EL (cell line): ENCODE results near the gene GNG12.
A peak's percentile ranks its signal among the peaks of the same experiment; 100 is the strongest.
"Not testable (repeated sequence)": the region's sequence is repeated elsewhere in the genome, so short reads cannot be mapped to it uniquely, and the experiment has no call there.

Experiments used
- DNase-seq: peaks from one replicate; pipeline ENCODE4 v3.0.0-alpha.2; 2016

The GNG12 gene

DNA sequence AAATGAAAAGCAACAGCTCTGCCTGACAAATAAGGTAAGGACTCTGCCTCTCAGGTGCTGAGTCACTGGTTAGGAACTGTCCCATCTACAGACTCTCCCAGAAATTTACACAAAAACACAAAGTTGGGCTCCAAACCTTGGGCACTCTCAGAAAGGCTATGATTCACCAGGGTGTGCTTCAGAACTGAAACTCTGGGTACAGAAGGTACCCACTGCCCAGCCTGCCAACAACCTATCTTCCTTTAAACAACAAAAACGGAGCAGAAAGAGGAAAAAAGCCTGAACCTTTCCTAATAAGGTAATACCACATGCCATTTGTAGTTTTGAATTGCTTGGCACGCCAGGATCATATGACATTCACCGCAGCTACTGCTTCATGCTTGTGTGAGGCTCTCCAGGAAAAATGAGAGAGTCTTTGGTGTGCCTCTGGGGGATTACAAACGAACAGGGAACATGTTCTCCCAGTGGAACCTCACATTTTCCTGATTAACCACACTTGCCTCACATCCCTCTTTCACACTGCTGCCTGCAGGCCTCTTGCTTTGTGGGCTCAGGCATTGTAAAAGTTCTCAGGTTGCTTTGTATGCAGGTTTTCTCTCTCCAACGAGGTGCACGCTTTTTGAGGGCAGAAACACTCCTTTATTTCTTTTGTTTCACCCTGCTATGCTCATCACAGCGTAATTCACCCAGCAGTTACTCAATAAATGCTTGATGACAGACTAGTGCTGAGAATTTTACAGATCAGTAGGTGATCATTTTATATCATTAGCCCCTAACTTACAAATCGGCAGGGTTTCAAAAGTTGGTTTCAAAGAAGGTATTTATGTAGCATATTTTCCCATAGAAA lies 83.2 kb downstream of the GNG12 start:
- DNase-seq = peak; percentile 83

DNA sequence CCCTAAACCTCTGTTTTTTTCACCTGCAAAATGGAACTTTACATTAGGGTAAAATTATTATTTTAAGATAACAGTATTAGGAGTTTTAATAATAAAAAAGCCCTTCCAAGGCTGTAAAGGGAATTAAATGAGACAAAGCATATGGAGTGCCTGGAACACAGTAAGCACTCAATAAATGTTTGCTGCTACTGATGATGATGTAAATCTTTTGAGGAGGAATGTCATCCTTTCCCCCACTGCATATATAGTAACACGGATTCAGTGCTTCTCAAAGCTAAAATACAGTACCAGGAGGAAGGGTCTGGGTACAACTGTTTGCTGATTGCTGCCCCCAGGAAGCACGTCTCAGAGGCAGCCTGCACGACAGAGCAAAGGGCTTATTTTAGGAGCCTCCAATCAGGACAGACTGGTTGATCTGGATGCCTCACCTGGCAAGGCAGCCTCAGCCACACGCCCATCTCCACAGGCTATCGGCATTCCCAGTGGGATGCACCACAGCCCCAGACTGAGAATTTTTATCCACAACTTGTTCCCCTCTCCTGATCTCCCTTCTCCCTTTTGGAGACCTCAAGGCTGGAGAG lies 83.9 kb downstream of the GNG12 start:
- DNase-seq = no peak

DNA sequence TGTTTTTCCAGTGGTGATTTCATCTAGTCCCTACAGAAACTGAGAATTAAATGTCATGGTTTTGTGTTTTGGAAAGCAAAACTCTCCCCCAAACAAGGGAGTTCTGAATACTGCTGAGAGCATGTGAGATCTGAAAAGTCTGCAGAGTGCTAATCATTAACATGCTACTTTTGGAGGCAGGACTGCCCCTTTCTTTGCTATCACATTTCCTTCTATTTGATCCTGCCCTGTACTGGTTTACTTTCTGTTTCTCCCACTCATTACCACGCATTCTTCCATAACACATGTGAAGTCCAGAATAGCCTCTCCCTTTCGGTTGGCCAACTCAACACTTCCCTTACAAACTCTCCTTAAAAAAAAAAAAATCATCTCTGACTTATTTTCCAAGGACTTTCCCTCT lies 84.6 kb downstream of the GNG12 start:
- DNase-seq = peak; percentile 76

DNA sequence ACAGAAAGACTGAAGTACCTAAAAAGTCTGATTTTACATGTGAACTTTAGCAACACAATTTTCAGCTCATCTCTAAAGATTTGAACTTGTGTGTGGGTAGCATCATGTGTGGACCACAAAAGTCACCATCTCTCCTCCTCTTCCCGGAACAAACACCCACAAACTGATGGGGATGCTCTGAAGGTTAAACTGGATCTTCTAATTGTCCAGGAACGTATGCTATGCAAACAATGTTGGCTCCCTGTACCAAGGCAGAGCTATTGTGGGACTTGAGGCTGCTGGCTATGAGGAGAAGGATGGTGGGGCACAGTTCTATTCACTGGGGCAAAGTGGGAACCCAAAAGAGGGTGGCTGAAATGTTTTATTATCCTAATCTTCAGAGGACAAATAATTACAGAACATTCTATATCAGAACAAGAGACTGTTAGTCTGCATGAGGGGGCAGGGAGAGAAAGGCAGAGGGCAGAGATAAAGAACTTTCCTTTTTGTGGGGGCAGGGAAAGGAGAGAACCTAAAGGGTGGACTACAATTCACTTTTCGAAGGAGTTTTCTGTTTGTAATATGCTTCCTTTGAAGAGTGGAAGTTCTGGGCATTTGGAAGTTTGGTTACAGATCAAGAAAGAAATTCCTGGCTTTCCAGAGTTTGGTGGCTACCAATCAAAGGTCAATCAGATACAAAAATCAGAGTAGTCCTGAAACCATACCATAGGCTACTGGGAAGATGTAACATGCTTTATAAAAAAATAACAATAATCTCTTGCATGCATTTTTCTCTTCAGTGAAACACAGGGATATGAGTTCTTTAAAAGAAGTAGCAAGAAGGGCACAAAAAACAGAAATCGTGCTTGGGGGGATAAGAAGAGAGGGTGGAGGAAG lies 85.4 kb downstream of the GNG12 start:
- peak; percentile 90 for DNase-seq

DNA sequence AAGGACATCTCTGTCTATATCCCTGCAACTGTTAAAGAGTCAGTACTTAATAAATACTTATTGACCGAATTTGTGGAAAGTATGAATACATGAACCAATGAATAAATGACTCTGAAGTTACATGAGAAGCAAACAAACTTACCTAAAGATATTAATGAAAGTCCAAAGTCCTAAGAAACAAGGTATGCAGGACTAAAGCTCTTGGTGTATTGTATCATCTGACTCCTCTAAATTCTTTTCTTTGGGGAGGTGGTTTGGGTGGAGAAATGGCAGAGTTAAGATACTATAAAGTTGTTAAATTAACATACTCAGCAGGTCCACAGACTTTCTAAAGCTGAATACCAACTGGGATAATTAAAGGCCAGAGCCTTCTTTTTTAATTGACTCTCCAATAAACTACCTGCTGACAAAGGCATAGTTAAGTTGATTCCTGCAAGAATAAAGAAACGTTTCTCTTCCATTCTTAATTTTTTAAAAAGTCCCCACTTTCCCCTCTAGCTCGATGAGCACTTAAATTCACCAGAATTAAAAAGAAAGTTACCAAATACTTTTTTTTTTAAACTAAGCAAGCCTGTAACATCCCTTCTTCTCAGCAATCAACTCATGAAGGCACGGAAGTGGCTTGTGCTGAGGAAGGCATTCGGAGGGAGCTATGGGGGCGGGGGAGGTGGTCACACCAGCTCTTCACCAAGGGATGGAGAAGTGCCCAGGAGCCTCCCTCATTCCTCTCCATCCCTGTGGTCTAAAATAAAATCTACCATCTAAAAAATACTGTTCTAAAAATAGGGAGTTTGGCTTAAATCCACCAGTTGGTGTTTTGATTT lies 87.2 kb downstream of the GNG12 start:
- no peak for DNase-seq

DNA sequence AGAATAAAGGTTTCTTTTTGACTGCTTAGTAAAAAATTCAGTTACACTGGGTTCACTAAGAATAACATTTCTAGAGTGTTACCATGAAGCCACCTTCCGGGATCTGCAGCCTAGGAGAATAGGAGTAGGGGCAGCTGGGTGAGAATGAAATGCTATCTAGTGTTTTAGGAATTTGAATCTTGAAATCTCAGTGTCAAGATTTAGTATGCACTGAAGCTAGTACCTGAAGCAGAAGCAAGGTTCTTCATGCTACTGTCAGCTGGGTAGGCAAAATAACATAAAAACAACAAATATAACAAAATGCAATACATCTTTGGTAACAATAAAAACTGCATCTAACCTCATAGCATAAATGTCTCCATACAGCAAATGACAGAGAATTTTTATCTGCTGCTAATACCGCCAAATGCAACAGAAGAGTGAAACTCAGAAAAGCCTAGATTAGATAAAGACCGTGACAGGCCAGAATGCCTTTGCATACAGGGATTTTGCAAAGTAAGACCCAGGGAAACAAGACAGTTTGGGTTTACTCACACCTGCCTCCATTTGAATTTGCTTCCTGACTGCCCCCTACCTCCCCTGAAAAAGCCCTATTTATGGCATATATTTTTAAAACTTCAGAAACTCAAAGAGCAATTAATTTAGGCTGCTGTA lies 90.1 kb downstream of the GNG12 start:
- DNase-seq = no peak

DNA sequence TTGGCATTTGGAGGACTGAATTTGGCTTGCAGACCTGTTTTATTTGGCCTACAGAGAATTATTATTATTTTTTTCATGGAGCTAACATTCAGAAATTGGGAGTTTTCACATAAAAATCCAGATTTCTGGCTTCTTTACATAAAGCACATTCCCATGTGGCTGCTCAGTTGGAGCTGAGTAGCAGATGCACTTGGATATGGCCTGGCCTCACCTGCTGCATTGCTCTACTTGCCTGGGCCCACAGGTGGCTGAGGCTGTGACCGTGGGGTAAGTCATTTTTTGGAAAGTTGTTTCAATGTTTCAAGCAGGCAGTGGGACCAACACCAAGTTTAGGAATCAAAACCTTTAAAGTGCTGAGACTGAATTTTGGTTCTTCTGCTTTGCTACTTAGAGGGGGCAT lies 91.5 kb downstream of the GNG12 start:
- no peak for DNase-seq

DNA sequence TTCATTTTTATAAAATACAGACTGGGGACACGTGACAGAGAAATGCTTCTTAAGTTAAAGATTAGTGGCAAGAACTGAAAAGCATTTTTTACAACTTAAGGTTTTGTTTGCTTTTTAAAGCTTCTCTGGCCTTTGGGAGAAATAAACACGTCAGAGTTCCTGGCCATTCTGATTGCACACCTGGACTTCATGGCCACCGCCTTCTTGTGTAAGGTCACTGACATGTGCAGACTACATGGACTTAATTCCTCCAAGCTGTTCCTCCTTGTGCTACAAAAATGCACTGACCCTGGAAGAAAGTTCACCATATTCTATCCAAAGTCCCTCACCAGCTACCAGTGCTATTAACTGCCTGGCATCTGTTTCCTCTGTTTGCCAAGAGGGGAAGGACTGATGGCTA lies 92.1 kb downstream of the GNG12 start:
- DNase-seq = no peak

DNA sequence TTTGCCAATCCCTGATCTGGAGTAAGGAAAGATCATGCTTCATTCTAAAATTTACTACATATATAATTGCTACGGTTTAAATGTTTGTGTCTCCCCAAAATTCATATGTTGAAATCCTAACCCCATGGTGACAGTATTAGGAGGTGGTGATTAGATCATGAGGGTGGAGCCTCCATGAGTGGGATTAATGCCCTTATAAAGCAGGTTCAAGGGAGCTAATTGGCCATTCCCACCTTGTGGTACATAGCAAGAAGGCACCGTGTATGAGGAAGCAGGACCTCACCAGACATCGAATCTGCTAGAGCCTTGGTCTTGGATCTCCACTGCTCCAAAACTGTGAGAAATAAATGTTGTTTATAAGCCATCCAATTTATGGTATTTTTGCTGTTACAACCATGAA lies 92.7 kb downstream of the GNG12 start:
- no peak for DNase-seq

DNA sequence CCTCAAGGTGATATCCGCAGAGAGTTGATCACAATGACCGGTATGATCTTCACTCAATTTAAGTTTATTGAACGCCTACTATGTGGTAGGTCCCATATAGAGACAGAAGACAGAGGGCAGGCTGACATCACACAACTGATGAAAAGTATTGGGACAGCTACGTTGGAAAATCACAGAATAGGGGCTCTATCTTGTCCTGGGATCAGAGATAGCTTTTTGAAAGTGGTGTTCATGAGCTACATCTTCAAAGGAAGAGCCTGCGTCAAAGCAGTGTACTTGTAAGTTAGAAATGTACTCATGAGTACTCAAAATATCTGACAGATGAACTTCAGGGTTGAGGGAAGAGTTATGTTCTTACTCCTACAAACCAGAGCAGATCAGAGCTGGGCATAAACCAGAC lies 93.9 kb downstream of the GNG12 start:
- DNase-seq = no peak

DNA sequence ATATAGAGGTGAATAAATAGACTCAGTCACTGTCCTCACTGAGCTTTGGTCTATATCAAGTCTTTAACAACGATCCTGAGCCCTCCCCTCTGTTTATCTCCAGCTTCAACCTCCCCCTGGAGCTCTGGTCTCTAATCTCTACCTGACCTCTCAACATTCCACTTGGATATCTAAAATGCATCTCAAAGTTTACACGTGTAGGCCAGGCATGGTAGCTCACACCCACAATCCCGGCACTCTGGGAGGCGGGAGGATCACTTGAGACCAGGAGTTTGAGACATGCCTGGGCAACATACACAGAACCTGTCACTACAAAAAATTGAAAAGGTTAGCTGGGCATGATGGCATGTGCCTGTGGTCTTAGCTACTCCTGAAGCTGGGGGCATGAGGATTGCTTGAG lies 94.9 kb downstream of the GNG12 start:
- no peak for DNase-seq

DNA sequence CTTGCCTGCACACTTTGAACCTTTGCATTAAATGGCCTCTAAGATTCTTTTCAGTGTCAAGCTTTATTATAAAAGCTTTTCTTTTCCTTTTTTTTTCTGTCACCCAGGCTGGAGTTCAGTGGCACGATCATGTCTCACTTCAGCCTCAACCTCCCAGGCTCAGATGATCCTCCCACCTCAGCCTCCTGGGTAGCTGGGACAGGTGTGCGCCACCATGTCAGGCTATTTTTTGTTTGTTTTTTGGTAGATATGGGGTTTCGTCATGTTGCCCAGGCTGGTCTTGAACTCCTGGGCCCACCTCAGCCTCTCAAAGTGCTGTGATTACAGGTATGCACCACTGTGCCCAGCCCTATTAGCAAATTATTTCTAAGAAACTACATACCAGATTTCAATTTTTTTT lies 95.4 kb downstream of the GNG12 start:
- DNase-seq = no peak

DNA sequence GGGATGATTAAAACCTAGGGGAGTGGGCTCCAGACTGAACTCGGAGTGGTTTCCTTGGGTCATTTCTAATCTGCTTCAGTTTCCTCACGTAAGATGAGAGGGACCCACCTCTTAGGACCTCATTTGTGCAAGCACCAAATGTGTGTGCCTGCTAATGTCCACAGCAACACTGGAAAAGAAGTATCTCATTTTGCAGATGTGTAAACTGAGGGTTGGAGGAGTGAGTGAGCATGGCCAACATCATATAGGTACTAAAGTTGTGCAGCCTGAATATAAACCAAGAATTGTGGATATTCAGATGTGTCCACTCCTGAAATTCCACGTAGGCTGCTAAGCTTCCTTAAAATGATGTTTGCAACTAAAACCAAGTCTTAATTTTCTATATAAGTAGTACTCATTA lies 96.5 kb downstream of the GNG12 start:
- DNase-seq = no peak

DNA sequence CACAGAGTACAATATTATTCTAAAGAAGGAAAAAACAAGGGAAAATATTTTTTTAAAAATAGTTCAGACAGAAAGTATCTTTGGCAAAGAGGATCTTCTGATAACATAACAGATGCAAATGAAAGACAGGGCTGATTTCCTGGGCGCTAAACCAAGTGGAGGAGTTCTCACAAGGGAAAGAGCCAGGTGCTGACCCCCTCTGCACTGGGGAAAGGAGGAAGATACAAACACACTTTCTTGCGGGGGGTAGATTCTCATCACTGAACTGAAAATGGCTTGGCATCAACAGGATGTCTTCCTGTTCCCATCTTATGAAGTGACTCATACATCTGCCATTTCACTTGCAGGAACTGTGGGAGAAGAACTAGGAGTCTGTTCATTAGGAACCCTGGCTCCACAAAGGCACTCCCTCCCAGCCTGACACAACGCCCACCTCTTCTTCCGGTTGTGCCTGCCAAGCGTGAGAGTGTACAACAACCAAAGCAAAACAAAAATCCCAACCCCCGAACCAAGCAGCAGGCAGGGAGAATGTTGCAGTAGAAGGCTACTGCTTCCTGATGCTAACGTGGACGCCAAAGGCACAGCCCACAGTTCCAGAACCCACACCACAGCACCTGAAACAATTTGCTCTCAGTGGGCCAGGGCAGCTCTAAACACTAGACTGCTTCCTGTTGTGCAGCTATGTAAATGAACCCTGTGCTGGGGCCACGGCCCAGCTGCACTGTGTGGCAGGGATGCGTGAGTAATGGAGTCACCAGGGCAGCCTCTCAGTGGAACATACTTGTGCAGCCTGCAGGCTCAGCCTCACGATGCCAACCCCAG lies 97.2 kb downstream of the GNG12 start:
- peak; percentile 96 for DNase-seq

DNA sequence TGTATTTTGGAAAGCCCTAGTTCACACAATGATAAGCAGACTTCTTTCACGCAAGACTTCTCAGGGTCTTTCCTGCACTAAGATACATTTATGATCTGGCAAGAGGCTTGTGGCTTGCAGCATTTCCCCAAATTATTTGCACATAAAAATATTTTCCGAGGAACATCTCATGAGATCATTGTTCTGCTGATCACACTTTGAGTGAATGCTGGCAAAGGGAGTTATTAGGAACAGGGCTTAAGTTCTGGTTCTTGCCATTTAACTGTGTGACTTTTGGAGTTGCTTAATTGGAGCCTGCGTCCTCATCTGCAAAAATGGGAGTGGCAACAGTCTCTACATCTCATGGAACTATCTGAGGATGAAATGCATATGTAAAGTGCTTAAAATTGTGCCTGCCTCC lies 98.1 kb downstream of the GNG12 start:
- no peak for DNase-seq

DNA sequence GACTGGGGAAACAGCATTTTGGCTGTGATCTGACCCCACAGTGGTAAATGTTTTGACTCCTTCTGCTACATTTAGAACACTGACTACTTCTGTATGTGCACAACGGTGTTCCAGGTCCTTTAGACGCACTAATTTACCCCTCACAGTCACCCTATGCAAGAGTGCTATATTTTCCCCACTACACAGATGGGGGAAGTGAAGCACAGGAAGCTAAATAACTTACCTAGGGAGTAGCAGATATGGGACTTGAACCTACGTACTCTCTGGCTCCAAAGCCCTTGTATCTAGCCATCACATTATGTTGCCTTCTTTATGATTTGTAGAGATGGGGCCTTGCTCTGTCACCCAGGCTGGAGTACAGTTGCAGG lies 99.0 kb downstream of the GNG12 start:
- no peak for DNase-seq

DNA sequence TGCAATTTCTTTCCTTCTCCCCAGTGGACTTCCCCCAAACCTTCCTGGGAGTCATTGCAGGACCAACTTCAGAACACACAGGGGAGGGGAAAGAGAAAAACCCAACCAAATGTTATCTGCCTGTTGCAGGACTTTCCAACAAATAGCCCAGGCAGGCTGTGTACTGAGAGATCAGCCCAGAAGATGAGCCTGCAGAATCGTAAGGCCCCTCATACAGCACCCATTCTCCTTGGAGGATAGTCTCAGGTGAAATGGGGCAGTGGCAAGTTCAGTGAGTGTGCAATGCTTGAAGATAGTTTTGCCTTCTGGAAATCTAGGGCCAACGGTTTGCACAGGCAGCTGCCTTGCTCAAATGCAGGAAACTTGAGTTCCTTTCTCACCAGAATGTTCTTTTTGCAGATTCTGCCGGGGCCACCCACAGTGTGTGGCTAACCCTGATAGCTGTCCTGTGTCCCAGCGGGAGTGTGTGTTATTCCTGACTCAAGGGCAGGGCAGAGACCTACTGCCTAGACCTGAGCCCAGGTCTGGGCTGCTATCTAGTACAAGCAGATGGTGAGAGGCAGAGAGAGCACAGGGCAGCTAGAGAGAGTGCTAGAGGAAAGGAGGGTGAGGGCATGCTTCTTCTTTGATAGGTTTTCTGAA lies 99.5 kb downstream of the GNG12 start:
- no peak for DNase-seq

DNA sequence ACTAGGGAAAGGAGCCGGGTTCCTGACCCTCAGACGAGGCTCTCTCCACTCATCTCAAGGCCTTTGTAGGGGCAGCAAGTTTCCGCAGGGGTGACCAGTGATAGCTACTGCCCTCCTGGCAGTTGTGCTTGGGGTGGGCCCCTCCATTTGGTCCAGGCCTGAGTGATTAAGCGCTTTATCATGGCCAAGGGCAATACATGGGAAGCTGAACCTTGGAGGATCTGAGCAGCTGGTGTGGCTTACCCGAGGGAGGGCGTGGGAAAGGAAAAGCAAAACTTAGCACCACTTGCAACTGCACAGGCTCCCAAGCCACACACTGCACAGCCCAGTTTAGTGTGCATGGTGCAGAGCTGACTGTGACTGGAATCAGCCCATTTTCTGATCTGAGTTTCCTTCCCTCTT lies 100.5 kb downstream of the GNG12 start:
- peak; percentile 38 for DNase-seq

DNA sequence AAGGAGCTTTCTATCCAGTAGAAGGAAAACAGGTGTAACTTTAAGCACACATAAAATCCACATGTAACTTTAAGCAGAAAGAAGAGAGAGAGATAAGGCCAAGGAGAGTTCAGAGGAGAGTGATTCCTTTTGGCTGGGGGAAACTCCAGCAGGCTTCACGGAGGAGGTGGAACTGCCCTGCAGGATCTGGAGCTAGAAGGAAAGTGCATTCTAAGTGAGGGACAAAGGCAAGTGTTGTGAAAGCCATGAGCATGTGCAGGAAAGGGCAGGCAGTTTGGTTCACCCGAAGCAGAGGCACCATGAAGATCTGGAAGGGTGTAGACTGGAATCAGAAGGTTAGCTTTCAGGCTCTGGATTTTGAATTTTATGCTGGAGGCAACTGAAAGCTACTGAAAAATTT lies 101.9 kb downstream of the GNG12 start:
- no peak for DNase-seq

DNA sequence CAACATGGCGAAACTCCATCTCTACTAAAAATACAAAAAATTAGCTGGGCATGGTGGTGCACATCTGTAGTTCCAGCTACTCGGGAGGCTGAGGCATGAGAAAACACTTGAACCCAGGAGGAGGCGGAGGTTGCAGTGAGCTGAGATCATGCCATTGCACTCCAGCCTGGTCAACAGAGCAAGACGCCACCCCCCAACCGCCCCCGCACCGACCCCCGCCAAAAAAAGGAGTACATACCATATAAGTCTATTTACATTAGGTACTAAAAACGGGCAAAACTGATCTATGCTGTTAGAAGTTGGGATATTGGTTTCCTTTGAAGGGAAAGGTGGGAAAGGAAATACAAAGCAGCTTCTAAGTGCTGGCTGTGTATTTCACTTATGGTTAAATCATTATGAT lies 103.0 kb downstream of the GNG12 start:
- DNase-seq = not testable (repeated sequence)

DNA sequence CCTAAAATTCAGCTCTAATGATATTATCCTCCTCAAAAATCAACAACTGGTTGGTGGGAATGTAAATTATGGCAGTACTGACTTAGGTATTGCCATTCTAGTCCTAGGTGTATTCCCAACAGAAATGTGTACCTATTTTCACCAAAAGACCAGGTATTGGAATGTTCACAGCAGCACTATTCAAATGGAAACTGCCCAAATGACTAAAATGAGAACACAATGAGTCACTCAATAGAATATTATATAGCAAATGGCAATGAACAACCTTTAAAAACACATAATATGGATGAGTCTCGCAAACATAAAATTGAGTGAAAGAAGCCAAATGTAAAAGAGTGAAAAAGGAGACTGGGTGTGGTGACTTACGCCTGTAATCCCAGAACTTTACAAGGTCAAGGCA lies 103.4 kb downstream of the GNG12 start:
- DNase-seq = no peak
